Left forelimb (tissue), 1 donor: ENCODE data around the gene NIPA2.

Experiments used
- DNase-seq: peaks from one replicate; pipeline ENCODE4 v3.0.0-alpha.2; 2018; ENCODE audit warnings: low spot score

The NIPA2 gene

DNA sequence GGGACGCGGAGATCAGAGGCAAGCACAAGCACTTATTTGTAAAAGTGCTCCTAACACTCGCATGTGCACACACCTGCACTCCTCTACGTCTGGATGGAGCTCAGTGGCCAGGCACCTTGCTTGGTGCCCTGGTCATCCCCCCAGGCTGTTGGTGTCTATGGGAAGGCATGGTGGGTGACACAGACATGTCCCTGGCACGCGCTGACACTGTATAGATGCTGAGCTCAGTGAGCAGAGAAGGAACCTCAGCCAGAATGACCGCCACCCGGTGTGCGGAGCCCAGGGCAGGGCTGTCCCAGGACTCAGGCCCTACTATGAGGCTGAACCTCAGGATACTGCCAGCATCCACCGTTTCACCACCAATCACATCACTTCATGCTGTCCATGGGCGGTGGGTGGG, 64.5 kb downstream of the NIPA2 start:
- DNase-seq, result no peak

DNA sequence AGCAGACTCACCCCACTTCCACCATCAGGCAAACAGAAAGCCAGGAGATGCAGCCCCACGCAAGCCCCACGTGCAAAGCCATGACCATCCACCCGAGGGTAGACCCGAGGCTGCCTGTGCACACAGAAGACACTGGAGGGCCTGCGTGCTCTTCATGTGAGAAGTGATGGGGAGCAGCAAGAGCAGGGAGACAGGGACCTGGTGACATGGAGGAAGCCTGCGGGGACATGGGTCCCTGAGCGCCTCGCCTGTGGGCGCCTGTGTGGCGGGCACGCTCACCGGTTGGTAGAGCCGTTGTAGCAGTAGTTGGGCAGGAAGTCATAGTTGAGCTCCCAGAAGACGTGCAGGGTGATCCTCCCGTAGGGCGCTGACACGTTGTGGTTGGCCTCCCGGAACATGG, 65.0 kb downstream of the NIPA2 start:
- DNase-seq, result no peak

- no peak for DNase-seq
Measured at GRCh38 chr15:22903961-22904534, 65.6 kb downstream of the NIPA2 start.

DNA sequence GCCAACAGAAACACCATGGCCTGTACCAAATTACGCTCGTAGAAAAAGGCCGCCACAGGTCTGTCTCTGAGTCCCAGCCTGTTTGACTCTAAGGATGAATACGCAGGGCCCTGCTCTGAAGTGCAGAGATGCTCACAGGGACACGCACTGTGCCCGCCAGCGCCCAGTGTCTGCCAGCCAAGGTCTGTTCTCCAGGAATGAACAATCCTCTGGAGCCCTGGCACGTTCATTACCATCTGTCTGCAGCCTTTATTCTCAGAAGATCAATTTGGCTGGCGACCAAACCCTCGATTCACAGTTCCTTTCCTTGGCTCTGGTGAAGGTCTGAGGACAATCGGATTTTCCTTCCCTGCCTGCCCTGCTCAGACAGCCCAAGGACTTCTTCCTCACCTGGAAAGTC, 66.3 kb downstream of the NIPA2 start:
- DNase-seq, result no peak

DNA sequence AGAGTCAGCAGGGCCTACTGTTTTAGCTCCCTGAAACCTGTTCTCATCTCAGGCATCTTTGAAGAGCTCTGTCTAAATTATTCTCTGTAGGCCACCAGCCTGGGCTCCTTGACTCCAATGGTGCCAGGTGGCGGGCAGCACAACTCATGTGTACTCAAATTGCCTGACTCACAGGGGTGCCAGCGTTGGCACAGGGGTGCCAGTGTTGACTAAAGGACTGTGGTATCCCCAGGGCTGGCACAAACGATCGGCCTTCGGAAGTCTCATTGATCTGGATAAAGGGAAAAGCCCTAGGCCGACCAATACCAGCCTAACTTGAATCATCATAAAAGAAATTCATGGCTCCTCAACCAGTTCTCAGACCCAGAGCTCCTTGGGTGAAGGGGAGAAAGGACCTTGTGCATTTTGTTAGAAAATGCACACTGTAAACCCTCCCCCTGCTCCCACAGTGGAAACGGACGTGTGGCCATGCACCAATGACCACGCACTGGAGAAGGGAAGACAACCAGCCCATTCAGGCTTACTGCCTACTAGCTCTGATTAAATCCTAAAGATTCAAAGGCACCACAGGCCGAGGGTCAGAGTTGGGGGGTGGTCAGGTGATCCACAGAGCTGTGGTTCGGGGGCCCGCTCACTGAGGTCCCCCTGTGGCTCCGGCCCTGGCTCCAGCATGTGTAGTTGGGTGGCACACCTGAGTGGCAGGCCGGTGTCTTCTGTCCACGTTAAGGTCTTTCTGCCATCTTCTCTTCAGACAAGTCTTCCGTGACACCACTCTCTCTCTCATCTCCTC, 68.9 kb downstream of the NIPA2 start:
- DNase-seq, result no peak

DNA sequence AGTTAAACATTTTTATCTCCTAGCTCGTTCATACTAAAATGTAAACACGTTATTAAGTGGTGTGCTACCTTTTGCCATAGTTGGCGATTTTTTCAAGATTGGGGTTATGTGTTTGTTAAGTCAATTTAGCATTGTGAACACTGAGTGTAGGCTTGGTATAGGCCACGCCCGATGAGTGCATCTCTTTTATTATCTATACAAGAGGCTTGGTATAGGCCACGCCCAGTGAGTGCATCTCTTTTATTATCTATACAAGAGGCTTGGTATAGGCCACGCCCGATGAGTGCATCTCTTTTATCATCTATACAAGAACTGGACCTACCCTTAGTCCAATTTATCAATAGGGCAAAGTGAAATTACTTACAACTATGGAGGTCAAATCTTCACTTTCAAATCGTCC, 70.4 kb downstream of the NIPA2 start:
- no peak for DNase-seq

GRCh38 chr15:22911306-22911705, 72.8 kb downstream of the NIPA2 start:
- no peak for DNase-seq

- no peak for DNase-seq
Measured at GRCh38 chr15:22912256-22912655, 73.8 kb downstream of the NIPA2 start.

GRCh38 chr15:22913646-22914380, 75.3 kb downstream of the NIPA2 start:
- no peak for DNase-seq

DNA sequence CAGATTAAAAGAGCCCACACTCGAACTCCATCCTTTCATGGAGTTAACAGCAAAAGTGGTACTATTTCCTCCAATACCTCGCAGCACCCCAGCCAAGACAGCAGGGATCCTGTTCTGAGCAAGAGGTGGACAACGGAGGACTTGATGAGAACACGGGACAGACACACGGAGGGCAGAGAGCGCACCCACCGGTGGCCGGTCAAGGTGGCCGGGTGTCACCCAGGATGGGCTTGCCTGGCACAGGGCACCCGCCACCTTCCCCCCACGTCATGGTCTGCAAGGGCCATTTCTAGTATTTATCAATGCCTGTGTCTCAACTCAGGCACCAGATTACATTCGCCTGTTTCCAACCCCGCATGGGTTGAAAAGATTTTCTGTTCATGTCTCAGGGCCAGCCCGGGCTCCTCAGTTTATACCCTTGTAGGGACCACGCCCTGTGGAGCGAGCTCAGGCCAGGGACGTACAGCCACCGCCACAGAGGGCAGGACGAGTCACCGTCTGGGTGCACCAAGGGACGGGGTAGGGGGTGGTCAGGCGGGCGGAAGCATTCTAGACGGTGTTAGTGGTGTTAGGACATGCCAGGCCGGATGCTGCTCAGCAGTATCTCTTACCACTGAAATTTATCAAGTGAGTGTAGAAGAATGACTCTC, 77.5 kb downstream of the NIPA2 start:
- DNase-seq, result no peak

DNA sequence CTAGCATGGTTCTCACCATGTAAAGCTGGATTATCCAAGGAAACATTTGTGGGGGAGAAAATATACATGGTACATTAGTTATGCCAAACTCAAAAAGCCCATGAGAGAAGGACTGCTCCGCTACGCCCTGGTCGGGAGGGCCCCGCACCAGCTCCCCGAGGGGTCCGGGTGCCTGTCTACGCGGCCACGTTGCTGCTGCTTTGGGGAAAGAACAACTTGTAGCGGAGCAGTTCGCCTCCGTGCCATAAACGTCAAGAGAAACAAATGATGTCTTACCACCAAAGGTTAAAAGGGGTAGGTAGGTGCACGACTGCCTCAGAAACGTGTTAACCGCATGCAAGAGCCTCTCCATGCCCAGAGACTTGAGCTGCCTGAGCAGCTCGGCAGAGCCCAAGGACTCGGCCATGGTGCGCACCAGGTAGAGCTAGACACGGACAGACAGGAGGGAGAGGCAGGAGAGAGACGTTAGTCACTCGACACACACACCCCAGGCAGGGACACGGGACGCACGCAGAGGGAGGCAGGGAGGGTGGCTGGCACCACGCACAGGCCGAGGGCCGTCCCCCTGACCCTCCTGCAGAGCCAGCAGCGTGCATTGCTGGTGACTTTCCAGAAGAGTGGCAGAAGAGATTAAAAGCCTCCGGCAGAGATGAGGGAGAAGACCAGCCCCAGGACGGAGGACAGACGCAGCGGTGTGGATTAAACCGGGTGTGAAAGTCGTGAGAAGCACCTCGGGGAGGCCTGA, 78.3 kb downstream of the NIPA2 start:
- no peak for DNase-seq

DNA sequence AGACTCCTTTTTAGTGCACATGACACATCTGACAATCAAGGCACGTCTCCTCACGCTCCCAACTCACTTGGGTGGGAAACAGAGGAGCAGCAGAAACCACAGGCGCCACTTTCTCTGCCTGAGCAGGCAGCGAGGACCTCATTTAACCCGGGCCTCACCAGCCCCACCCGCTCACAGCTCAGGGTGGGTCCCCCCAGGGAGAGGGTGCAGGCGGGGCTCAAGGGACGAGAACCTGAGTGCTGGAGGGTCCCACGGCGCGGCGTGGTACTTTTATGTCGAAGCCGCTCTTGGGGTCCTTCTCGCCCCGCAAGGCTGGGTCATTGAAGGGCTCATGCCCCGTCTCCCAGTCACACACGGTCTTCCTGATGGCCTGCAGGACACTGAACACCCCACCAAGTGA, 79.1 kb downstream of the NIPA2 start:
- no peak for DNase-seq
